Smooth muscle cell (in vitro differentiated cells): ENCODE data around the gene UBR3. TPM values are rescaled to one million over a fixed set of nuclear protein-coding genes. Genes with fewer than 3 reads are reported as not detected.

ENCODE experiments used
- DNase-seq: peaks from one replicate; lab custom pipeline; 2025; ENCODE audit not compliant: unreplicated experiment; lab: John Stamatoyannopoulos, UW
- H2AFZ ChIP-seq: fragments of 200-600 bp; sonication (generic); 2 replicates; pipeline ENCODE4 v1.6.0; 2016; ENCODE audit warnings: antibody characterized with exemption, low read depth, mild to moderate bottlenecking
- H3F3A ChIP-seq: fragments of 200-600 bp; sonication (generic); 2 replicates; pipeline ENCODE4 v1.6.0; 2017; ENCODE audit warnings: antibody characterized with exemption, low read depth
- H3K27ac ChIP-seq: fragments of 200-600 bp; sonication (generic); 2 replicates; pipeline ENCODE4 v1.5.1; 2016; ENCODE audit warnings: low read depth, mild to moderate bottlenecking
- H3K27me3 ChIP-seq: fragments of 200-600 bp; sonication (generic); 2 replicates; pipeline ENCODE4 v1.6.1; 2016; ENCODE audit warnings: low read depth, mild to moderate bottlenecking
- H3K36me3 ChIP-seq: fragments of 200-600 bp; sonication (generic); 2 replicates; pipeline ENCODE4 v1.5.1; 2016; ENCODE audit warnings: low read depth
- H3K4me1 ChIP-seq: fragments of 200-600 bp; sonication (generic); 2 replicates; pipeline ENCODE4 v1.5.1; 2016; ENCODE audit warnings: low read depth
- H3K4me2 ChIP-seq: fragments of 200-600 bp; sonication (generic); 2 replicates; pipeline ENCODE4 v1.6.0; 2016; ENCODE audit warnings: mild to moderate bottlenecking
- H3K4me3 ChIP-seq: fragments of 200-600 bp; sonication (generic); 2 replicates; pipeline ENCODE4 v1.5.1; 2016; ENCODE audit warnings: mild to moderate bottlenecking
- H3K79me2 ChIP-seq: fragments of 200-600 bp; sonication (generic); 2 replicates; pipeline ENCODE4 v1.6.0; 2016; ENCODE audit warnings: low read depth, mild to moderate bottlenecking
- H3K9ac ChIP-seq: fragments of 200-600 bp; sonication (generic); 2 replicates; pipeline ENCODE4 v1.6.0; 2016; ENCODE audit warnings: low read depth
- H3K9me3 ChIP-seq: fragments of 200-600 bp; sonication (generic); replicated peaks from 2 replicates; pipeline ENCODE4 v1.5.1; 2016; ENCODE audit warnings: low read depth
- H4K20me1 ChIP-seq: fragments of 200-600 bp; sonication (generic); 2 replicates; pipeline ENCODE4 v1.6.0; 2016; ENCODE audit warnings: low read depth
- WGBS: methylation state at CpG from one replicate; pipeline ENCODE4 v1.1.7; 2016; ENCODE audit warnings: low lambda C conversion rate; 5-methylcytosine and 5-hydroxymethylcytosine counted together
- polyA plus RNA-seq: library from polyadenylated mRNA; unstranded; fragments of >200 nt; fragmentation: Nextera tagmentation; extraction: Ambion mirVana; gene quantifications from 2 replicates; pipeline ENCODE4 v1.2.1, GENCODE V29; 2016
- total RNA-seq: library from RNA; depleted of rRNA; stranded (reverse); fragments of >200 nt; gene quantifications from 2 replicates; pipeline ENCODE4 v1.2.3, GENCODE V29; 2014
- TF ChIP-seq, protein P1 (sequence below): fragments of 200-600 bp; sonication (generic); IDR thresholded peaks from 2 replicates; pipeline ENCODE4 v1.5.1; 2017; ENCODE audit warnings: borderline replicate concordance, mild to moderate bottlenecking, antibody characterized with exemption; ENCODE audit not compliant: insufficient read depth, poor library complexity, severe bottlenecking

Gene UBR3
- total and polyA plus RNA-seq, 2 experiments from 2014 or later = 7.0 to 35.1 TPM

DNA sequence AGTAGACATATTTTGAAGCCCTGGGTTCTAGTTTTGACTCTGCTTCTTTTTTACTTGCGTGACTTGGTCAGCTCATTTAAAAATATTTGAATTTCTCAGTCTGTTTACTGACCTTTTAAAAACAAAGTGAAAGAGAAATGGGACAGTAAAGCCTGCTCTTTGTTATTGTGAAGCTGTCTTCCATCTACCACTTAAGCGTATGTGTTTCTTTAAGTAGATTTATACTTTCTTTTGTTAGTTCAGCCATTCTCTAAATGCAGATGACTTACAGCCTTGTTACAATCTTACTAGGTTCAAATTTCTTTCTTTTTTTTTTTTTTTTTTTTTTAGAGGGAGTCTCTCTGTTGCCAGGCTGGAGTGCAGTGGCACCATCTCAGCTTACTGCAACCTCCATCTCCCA, 79.5 kb downstream of the UBR3 start:
- no peak for DNase-seq
- TF ChIP-seq, protein P1, sequence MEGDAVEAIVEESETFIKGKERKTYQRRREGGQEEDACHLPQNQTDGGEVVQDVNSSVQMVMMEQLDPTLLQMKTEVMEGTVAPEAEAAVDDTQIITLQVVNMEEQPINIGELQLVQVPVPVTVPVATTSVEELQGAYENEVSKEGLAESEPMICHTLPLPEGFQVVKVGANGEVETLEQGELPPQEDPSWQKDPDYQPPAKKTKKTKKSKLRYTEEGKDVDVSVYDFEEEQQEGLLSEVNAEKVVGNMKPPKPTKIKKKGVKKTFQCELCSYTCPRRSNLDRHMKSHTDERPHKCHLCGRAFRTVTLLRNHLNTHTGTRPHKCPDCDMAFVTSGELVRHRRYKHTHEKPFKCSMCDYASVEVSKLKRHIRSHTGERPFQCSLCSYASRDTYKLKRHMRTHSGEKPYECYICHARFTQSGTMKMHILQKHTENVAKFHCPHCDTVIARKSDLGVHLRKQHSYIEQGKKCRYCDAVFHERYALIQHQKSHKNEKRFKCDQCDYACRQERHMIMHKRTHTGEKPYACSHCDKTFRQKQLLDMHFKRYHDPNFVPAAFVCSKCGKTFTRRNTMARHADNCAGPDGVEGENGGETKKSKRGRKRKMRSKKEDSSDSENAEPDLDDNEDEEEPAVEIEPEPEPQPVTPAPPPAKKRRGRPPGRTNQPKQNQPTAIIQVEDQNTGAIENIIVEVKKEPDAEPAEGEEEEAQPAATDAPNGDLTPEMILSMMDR = no peak
- H3K36me3 ChIP-seq = no peaks in the 10 kb centered on the region
- peaks cover 4% of the 10 kb centered on the region for H4K20me1 ChIP-seq
- H3K4me1 ChIP-seq = no peaks in the 10 kb centered on the region
- no peak overlapping the region for H3K4me3 ChIP-seq
- H3K27ac ChIP-seq = no peak overlapping the region
- no peaks in the 10 kb centered on the region for H3K79me2 ChIP-seq
- H3K9ac ChIP-seq = no peak overlapping the region
- H2AFZ ChIP-seq = no peak overlapping the region
- no peaks in the 10 kb centered on the region for H3K9me3 ChIP-seq
- 94% methylated on average over 2 of the region's 2 CpGs for WGBS
- no peaks in the 10 kb centered on the region for H3F3A ChIP-seq
- H3K4me2 ChIP-seq = no peak overlapping the region
- H3K27me3 ChIP-seq = no peaks in the 10 kb centered on the region

DNA sequence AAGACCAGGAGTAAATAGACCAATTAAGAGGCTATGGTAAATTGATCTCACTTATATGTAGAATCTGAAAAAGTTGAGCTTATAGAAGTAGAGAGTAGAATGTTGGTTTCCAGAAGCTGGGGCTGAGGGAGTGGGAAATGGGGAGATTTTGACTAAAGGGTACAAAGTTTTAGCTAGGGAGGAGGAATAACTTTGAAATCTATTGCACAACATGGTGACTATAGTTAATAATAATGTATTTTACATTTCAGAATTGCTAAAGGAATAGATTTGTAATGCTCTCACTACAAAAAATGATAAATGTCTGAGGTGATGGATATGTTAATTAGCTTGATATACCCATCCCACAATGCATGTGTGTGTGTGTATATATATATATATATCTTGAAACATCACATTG, 82.1 kb downstream of the UBR3 start:
- peaks cover 6% of the 10 kb centered on the region for H4K20me1 ChIP-seq
- no peak for DNase-seq
- no peak overlapping the region for H3K4me2 ChIP-seq
- no peak overlapping the region for H3K27ac ChIP-seq
- no peaks in the 10 kb centered on the region for H3K36me3 ChIP-seq
- H3K9ac ChIP-seq = no peak overlapping the region
- no peak overlapping the region for H2AFZ ChIP-seq
- no peaks in the 10 kb centered on the region for H3K27me3 ChIP-seq
- no peaks in the 10 kb centered on the region for H3F3A ChIP-seq
- no peak overlapping the region for H3K4me3 ChIP-seq
- no peaks in the 10 kb centered on the region for H3K9me3 ChIP-seq
- H3K4me1 ChIP-seq = no peaks in the 10 kb centered on the region
- TF ChIP-seq, protein P1 = no peak
- no peaks in the 10 kb centered on the region for H3K79me2 ChIP-seq

DNA sequence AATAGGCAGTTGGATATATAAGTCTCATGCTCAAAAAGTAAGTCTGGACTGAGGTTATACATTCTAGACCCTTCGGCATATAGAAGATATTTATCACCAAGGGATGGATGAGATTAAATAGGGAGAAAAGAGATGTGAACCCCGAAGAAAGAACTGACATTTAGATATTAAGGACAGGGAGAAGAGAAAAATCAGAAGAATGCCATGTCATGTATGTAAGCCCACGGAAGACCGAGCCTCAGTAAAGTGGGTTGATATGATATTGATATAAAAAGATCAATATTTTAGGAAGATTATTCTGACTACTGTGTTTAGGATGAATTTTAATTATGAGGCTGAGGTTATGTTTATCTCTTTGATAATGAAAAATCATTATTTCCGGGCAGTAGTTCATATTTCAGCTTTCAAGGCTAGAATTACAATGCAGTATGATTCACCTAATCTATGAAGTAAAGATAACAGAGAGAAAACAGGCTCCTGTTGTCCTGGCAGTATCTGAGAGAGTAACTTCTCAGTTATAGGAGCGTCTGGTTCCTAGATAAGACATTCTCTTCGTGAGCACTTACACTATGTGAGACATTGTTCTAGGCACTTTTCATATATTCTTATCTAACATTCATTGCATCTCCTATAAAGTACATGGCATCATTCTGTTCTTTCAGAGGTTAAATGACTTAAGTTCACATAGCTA, 83.0 kb downstream of the UBR3 start:
- Histone ChIP-seq H3K4me3 (no peak overlapping the region), H2AFZ (no peak overlapping the region), H3K27me3 (no peaks in the 10 kb centered on the region), H3K4me2 (no peak overlapping the region), H3K27ac (no peak overlapping the region), H3K9me3 (no peaks in the 10 kb centered on the region), H3K4me1 (no peaks in the 10 kb centered on the region), H3K79me2 (no peaks in the 10 kb centered on the region), H3F3A (no peaks in the 10 kb centered on the region), H3K9ac (no peak overlapping the region), H4K20me1 (peaks cover 6% of the 10 kb centered on the region), H3K36me3 (no peaks in the 10 kb centered on the region)
- DNase-seq = no peak
- TF ChIP-seq, protein P1 = no peak
- 48% methylated on average over 7 of the region's 7 CpGs for WGBS

DNA sequence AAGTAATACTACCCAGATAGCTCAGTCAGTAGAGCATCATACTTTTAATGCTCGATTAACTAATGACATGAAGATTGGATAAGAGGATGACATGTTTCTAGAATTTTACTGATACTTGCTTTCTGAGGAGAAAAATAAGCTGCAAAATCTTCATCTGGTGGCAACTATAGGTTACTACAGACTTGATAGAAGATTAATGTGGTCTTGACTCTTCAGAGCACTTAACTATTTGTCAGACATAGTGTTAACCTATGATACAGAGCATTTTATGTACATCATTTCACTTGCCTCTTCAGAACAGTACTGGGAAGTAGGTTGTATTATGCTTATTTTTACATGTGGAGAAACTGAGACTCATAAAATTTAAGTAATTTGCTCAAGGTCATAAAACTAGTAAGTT, 83.9 kb downstream of the UBR3 start:
- H4K20me1 ChIP-seq = peaks cover 6% of the 10 kb centered on the region
- no peaks in the 10 kb centered on the region for H3K9me3 ChIP-seq
- no peaks in the 10 kb centered on the region for H3F3A ChIP-seq
- H3K27me3 ChIP-seq = no peaks in the 10 kb centered on the region
- no peak overlapping the region for H3K9ac ChIP-seq
- DNase-seq = no peak
- 98% methylated on average over 1 of the region's 1 CpG for WGBS
- no peaks in the 10 kb centered on the region for H3K79me2 ChIP-seq
- H3K27ac ChIP-seq = no peak overlapping the region
- H3K4me3 ChIP-seq = no peak overlapping the region
- H3K4me2 ChIP-seq = no peak overlapping the region
- no peaks in the 10 kb centered on the region for H3K4me1 ChIP-seq
- no peak overlapping the region for H2AFZ ChIP-seq
- H3K36me3 ChIP-seq = no peaks in the 10 kb centered on the region
- TF ChIP-seq, protein P1 = no peak
